Activated CD8-positive, alpha-beta T cell treated with anti-CD3 and anti-CD28 coated beads, Interleukin-2, amount 10 ng/mL, durations not matched to agents 7 days and 5 days (primary cell): ENCODE results near the gene SELENOS. TPM values are rescaled to one million over a fixed set of nuclear protein-coding genes. Genes with fewer than 3 reads are reported as not detected.

Experiments
- ATAC-seq: fragments of 150-1000 bp; cut with Tn5 transposase; one replicate; pipeline ENCODE4 v1.10.0; 2021; ENCODE audit warnings: moderate library complexity
- CTCF ChIA-PET: fragments of 350-600 bp; sonication (Branson Sonifier 250); formaldehyde crosslinking; loops from one replicate; lab custom pipeline; 2021; ENCODE audit warnings: antibody characterized with exemption; lab: Charles Lee
- POLR2A ChIA-PET: fragments of 350-600 bp; sonication (Branson Sonifier 250); formaldehyde crosslinking; loops from one replicate; lab custom pipeline; 2021; ENCODE audit warnings: antibody characterized with exemption; lab: Charles Lee
- DNase-seq: peaks from one replicate; pipeline ENCODE4 v3.0.0-alpha.2; 2020
- H3K27ac Mint-ChIP-seq: one replicate; pipeline ENCODE4 v1.8.0; 2021; ENCODE audit warnings: mild to moderate bottlenecking, mixed read lengths
- H3K27me3 Mint-ChIP-seq: one replicate; pipeline ENCODE4 v1.8.0; 2021; ENCODE audit warnings: low read depth, mixed read lengths
- H3K36me3 Mint-ChIP-seq: one replicate; pipeline ENCODE4 v1.8.0; 2021; ENCODE audit warnings: low read depth, mixed read lengths
- H3K4me1 Mint-ChIP-seq: one replicate; pipeline ENCODE4 v1.8.0; 2021; ENCODE audit warnings: low read depth, mixed read lengths
- H3K4me3 Mint-ChIP-seq: one replicate; pipeline ENCODE4 v1.8.0; 2021; ENCODE audit warnings: mild to moderate bottlenecking, mixed read lengths
- H3K9me3 Mint-ChIP-seq: one replicate; pipeline ENCODE4 v1.8.0; 2022; ENCODE audit warnings: mixed read lengths; ENCODE audit not compliant: insufficient read depth
- total RNA-seq, 2 experiments: library from RNA; stranded (reverse); gene quantifications; one replicate each; pipeline ENCODE4 v1.2.3, GENCODE V29; 2021

SELENOS gene
- total RNA-seq, 2 experiments from 2014 or later: 29.8 to 32.2 TPM

GRCh38 chr15:101256757-101257156 is 20.5 kb downstream of the SELENOS start:
- ATAC-seq (no peak), DNase-seq (peak; percentile 45)
- Mint-ChIP-seq H3K27me3 (peaks cover 11% of the 10 kb centered on the region), H3K4me1 (peaks cover 41% of the 10 kb centered on the region), H3K27ac (no peak overlapping the region), H3K36me3 (peaks cover 3% of the 10 kb centered on the region), H3K4me3 (no peak overlapping the region), H3K9me3 (no peaks in the 10 kb centered on the region)
- ChIA-PET POLR2A (no interaction called here), CTCF (interaction anchor here (0.7 to 9.3 kb wide), 13 partner anchors 13 to 245 kb away, joined by 3 to 235 read pairs (median 7); no protein-coding TSS in a partner anchor)

- DNase-seq (no peak), ATAC-seq (no peak)
- Mint-ChIP-seq H3K4me1 (peaks cover 41% of the 10 kb centered on the region), H3K27ac (no peak overlapping the region), H3K9me3 (no peaks in the 10 kb centered on the region), H3K4me3 (no peak overlapping the region), H3K27me3 (peaks cover 5% of the 10 kb centered on the region), H3K36me3 (peaks cover 5% of the 10 kb centered on the region)
- ChIA-PET CTCF (interaction anchor here (0.7 to 9.3 kb wide), 14 partner anchors 12 to 244 kb away, joined by 3 to 235 read pairs (median 6); no protein-coding TSS in a partner anchor), POLR2A (no interaction called here)
Measured at GRCh38 chr15:101255615-101256241, 21.6 kb downstream of the SELENOS start.

- H3K4me3 Mint-ChIP-seq: peak overlapping the region; percentile 17
- POLR2A ChIA-PET: interaction anchor here (1.1 to 1.5 kb wide), 2 partner anchors 50 to 161 kb away, joined by 3 read pairs; no protein-coding TSS in a partner anchor
Measured at GRCh38 chr15:101255051-101255395, 22.3 kb downstream of the SELENOS start.

GRCh38 chr15:101254157-101255050 is 22.9 kb downstream of the SELENOS start:
- DNase-seq (no peak), ATAC-seq (no peak)
- H3K27ac Mint-ChIP-seq: no peak overlapping the region
- CTCF ChIA-PET: interaction anchor here (1.8 to 9.3 kb wide), 5 partner anchors 10 to 243 kb away, joined by 5 to 235 read pairs (median 96); no protein-coding TSS in a partner anchor
- H3K9me3 Mint-ChIP-seq: no peaks in the 10 kb centered on the region
- POLR2A ChIA-PET: interaction anchor here (1.1 to 1.5 kb wide), 2 partner anchors 50 to 160 kb away, joined by 3 read pairs; no protein-coding TSS in a partner anchor
- peaks cover 17% of the 10 kb centered on the region for H3K36me3 Mint-ChIP-seq
- peaks cover 54% of the 10 kb centered on the region for H3K4me1 Mint-ChIP-seq
- no peak overlapping the region for H3K4me3 Mint-ChIP-seq
- H3K27me3 Mint-ChIP-seq: peaks cover 3% of the 10 kb centered on the region

More at GRCh38 chr15:101255051-101255395, 22.3 kb downstream of the SELENOS start:
- Mint-ChIP-seq H3K27ac (no peak overlapping the region), H3K9me3 (no peaks in the 10 kb centered on the region), H3K27me3 (peaks cover 4% of the 10 kb centered on the region), H3K4me1 (peaks cover 47% of the 10 kb centered on the region), H3K36me3 (peaks cover 12% of the 10 kb centered on the region)
- CTCF ChIA-PET: interaction anchor here (1.1 to 9.3 kb wide), 8 partner anchors 11 to 243 kb away, joined by 5 to 235 read pairs (median 8); no protein-coding TSS in a partner anchor
- ATAC-seq: no peak
- DNase-seq: no peak

- H3K27me3 Mint-ChIP-seq: no peaks in the 10 kb centered on the region
- no peaks in the 10 kb centered on the region for H3K9me3 Mint-ChIP-seq
- H3K4me3 Mint-ChIP-seq: peak overlapping the region; percentile 91
- POLR2A ChIA-PET: interaction anchor here (1.4 to 3.6 kb wide), 2 partner anchors 11 to 48 kb away, joined by 5 to 40 read pairs; no protein-coding TSS in a partner anchor
- no peak for DNase-seq
- CTCF ChIA-PET: interaction anchor here (1.0 to 9.3 kb wide), 6 partner anchors 9 to 241 kb away, joined by 3 to 235 read pairs (median 5); partner anchors contain the start of gene SNRPA1
- H3K27ac Mint-ChIP-seq: peak overlapping the region; percentile 92
- H3K4me1 Mint-ChIP-seq: peaks cover 64% of the 10 kb centered on the region
- no peak for ATAC-seq
- H3K36me3 Mint-ChIP-seq: peaks cover 27% of the 10 kb centered on the region
Measured at GRCh38 chr15:101252836-101253235, 24.4 kb downstream of the SELENOS start.

GRCh38 chr15:101251830-101252820 is 25.2 kb downstream of the SELENOS start, which contains the start of gene CHSY1:
TSS of gene CHSY1 (minus strand) at chr15:101252048. CDS start at chr15:101251456, 592 bp downstream.
- Mint-ChIP-seq H3K27ac (peak within 1 kb of the TSS; percentile 92), H3K36me3 (peaks cover 34% of the 10 kb centered on the region), H3K27me3 (no peaks in the 10 kb centered on the region), H3K4me1 (peaks cover 71% of the 10 kb centered on the region), H3K4me3 (peak within 1 kb of the TSS; percentile 92), H3K9me3 (no peaks in the 10 kb centered on the region)
- peak; percentile 92 for DNase-seq
- ChIA-PET POLR2A (interaction anchor here (0.6 to 3.6 kb wide), 11 partner anchors 8 to 240 kb away, joined by 3 to 40 read pairs (median 4); partner anchors contain the start of gene SNRPA1), CTCF (interaction anchor here (0.7 to 9.3 kb wide), 10 partner anchors 8 to 390 kb away, joined by 3 to 235 read pairs (median 4); partner anchors contain the start of gene SNRPA1)
- peak; percentile 76 for ATAC-seq

GRCh38 chr15:101250873-101251829 is 26.1 kb downstream of the SELENOS start:
- peak overlapping the region; percentile 92 for H3K4me3 Mint-ChIP-seq
- peak overlapping the region; percentile 91 for H3K27ac Mint-ChIP-seq
- H3K36me3 Mint-ChIP-seq: peaks cover 44% of the 10 kb centered on the region
- peaks cover 77% of the 10 kb centered on the region for H3K4me1 Mint-ChIP-seq
- no peaks in the 10 kb centered on the region for H3K27me3 Mint-ChIP-seq
- ChIA-PET POLR2A (interaction anchor here (0.6 to 3.6 kb wide), 13 partner anchors 9 to 164 kb away, joined by 3 to 40 read pairs (median 4); partner anchors contain the start of gene SNRPA1), CTCF (interaction anchor here (1.3 to 9.3 kb wide), 6 partner anchors 7 to 391 kb away, joined by 3 to 235 read pairs (median 10); no protein-coding TSS in a partner anchor)
- DNase-seq (no peak), ATAC-seq (peak; percentile 0)
- no peaks in the 10 kb centered on the region for H3K9me3 Mint-ChIP-seq

- Mint-ChIP-seq H3K27ac (peak overlapping the region; percentile 91), H3K36me3 (peaks cover 52% of the 10 kb centered on the region), H3K4me3 (peak overlapping the region; percentile 92), H3K9me3 (no peaks in the 10 kb centered on the region), H3K4me1 (peaks cover 77% of the 10 kb centered on the region), H3K27me3 (no peaks in the 10 kb centered on the region)
- ATAC-seq (no peak), DNase-seq (no peak)
- ChIA-PET CTCF (interaction anchor here (1.7 to 9.3 kb wide), 2 partner anchors 9 to 239 kb away, joined by 13 to 235 read pairs; no protein-coding TSS in a partner anchor), POLR2A (interaction anchor here (0.6 to 3.6 kb wide), 5 partner anchors 9 to 134 kb away, joined by 3 to 40 read pairs (median 3); partner anchors contain the start of gene SNRPA1)
Measured at GRCh38 chr15:101250341-101250831, 26.9 kb downstream of the SELENOS start.

GRCh38 chr15:101248274-101248673 is 29.0 kb downstream of the SELENOS start:
- Mint-ChIP-seq H3K4me1 (peaks cover 81% of the 10 kb centered on the region), H3K4me3 (peak overlapping the region; percentile 47), H3K36me3 (peaks cover 66% of the 10 kb centered on the region), H3K27me3 (no peaks in the 10 kb centered on the region), H3K9me3 (no peaks in the 10 kb centered on the region), H3K27ac (no peak overlapping the region)
- CTCF ChIA-PET: interaction anchor here (1.0 to 10.6 kb wide), 9 partner anchors 7 to 232 kb away, joined by 3 to 123 read pairs (median 4); partner anchors contain the start of gene CHSY1
- DNase-seq: no peak
- no peak for ATAC-seq
- POLR2A ChIA-PET: no interaction called here
